Hypothalamus (tissue), 51 donors: ENCODE data around the gene ACSL6.

Experiments
- DNase-seq, 51 donors: peaks; one replicate each; lab custom pipeline; 2025; lab: John Stamatoyannopoulos, UW

ACSL6 gene

DNA sequence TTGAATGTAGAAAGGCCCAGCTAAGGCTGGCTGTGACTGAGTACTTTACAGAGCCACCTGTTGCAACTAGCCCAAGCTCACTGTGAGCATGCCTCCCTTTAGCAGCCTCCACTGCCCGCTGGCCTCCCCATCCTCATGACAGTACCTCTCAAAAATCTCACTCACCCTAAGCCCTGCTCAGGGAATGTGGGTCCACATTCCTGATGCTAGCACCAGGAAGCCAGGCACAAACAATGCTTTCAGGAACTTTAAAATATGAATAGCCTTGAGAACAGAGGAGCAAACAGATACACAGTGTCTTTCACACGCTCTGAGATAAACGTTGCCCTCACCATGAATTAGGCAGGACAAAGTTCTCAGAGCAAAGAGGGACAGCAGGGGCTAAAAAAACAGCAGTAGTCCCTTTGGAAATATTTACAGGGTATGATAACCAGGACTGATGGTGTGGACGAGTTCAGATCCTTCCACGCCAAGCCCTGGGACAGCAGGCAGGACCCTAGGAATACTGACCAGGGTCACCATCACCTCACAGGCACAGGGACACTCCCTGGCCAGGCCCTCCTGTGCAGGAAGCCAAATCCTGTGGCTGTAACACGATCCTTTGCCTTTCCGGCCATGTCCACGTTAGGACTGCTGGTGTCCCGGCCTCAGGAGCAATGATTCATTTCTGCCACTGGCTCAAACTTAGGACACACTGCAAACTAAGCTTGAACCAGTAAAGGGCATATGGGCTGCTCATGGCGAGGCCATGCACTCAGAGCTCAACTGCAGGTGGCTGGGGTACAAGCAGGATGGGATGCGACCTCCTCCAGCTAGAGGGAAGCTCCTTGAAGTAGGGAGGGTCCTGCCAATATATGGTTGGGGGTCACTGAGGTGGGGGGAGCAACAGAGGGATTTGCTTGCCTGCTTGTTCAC is 9.6 kb downstream of the ACSL6 start:
- no peak for DNase-seq

DNA sequence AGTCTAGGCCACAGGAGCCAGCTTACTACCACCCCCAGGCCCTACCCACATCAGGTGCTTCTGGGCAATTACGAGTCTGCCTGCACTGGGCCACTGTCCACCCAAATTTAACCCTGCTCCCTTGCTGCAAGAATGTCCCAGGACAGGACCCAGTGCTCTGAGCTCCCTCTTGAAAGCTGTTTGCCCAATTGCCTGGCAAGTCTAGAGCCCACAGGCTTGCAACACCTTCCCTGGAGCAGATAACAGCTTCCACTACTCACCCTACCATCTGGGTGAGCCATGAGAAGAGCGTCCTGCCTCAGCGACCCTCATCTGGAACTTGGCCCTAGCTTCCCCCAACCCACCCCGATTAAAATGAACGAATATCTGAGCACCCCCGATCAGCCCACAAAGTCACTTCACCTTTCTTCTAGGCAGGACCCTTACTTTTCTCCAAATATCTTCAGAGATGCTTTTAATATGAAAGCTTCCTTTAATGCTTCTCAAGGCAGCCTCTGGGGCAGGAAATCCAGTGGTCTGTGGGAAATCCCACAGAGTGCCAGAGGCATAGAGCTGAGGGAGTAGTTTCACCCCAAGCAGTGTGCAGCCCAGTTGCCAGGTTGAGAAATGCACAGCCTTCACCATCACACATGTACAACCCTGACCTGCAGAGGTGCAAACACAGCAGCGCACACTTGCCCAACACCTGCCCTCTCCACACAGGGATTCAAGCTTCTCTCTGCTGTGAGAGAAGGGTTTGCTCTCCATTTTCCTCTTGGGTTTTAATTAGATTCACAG is 10.6 kb downstream of the ACSL6 start:
- DNase-seq, result no peak

- no peak for DNase-seq
Measured at GRCh38 chr5:132000241-132000490, 11.3 kb downstream of the ACSL6 start.

- DNase-seq, result peak in 26 of 51 donors; percentile 20 to 75 (median 50)
Measured at GRCh38 chr5:131999441-132000240, 11.8 kb downstream of the ACSL6 start.

- DNase-seq, result no peak
Measured at GRCh38 chr5:131999041-131999440, 12.4 kb downstream of the ACSL6 start.

GRCh38 chr5:131998431-131999040 is 12.9 kb downstream of the ACSL6 start:
- no peak for DNase-seq

DNA sequence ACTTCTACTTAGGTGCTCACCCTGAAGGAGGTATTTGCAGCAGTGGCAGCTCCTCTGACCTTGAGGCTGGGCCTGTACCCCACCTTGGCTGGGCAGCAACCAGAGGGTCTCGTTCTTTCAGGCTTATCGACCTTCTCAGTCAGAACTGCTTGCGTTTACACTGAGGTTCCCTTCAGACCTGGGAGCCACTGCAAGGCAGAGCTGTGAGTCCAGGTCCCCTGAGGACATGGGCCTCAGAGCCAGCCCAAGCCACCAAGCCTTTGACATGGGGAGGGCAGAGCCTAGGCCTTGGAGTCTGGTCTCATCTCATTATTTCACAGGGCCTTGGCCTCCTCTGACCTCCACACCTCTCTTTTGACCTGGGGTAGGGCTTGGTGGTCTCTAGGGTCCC is 13.7 kb downstream of the ACSL6 start:
- no peak for DNase-seq

DNA sequence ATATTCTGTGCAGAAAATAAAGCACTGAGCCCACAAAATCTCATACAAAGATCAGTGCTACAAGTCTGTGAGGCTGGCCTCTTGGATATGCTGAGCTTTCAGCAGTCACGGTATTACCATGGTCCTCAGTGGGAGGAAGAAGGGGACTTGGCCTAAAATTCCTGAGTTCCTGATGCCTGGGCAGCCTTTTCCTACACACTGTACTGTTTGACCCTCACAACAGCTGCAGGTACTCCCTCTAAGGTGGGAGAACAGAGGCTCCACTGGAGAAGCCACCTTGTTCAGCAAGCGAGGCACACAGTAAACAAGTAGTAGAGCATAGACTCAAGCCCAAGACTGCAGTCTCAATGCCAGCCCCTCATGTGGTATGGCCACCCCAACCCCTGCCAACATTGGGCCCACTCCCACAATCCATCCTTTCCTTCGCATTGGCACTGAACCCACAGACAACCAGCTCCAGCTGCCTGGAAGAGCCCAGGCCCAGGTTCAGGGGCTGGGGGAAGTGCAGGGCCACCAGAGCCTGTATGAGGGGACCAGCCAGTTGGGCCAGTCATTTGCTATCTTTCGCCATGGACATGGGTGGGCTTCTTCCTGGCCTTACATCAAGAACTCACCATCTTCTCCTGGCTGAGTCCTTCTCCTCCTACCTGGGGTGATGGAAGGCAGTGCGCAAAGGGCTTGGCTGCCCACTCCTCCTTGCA is 14.3 kb downstream of the ACSL6 start:
- DNase-seq, result no peak

GRCh38 chr5:131996210-131997025 is 15.0 kb downstream of the ACSL6 start:
- DNase-seq, result no peak

DNA sequence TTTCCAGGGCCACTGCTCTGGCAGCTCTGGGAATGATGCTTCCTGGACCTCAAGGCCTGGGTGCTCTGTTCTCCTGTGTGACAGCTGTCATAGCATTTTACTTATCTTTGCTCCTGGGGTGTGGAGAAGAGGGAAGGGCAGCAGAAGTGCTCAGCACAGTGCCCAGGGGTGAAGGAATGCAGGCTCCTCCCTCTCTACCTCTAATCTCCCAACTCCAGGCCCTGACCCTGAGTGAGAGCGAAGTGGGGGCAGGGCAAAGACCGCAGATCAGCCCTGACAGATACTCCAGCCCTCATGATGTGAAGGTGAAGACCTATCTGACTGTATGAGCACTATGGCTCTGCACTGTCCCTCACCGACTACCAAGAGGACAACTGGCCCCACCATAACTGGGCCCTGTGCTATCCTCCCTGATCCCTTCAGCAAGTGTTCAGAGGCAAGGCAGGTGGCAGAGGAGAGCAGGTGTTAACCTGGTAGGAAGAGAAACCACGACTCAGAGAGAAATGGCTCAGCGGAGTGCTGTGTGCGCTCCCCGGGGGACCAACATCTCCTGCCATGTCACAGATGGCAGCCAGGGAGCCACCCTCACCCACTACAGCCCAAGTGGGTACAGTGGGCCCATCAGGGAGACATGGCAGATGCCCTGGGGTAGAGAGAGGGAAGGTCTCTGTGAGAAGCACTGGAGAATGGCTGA is 16.8 kb downstream of the ACSL6 start:
- DNase-seq, result no peak

- no peak for DNase-seq
Measured at GRCh38 chr5:131994090-131994489, 17.4 kb downstream of the ACSL6 start.

- DNase-seq, result no peak
Measured at GRCh38 chr5:131993676-131994075, 17.8 kb downstream of the ACSL6 start.

- DNase-seq, result no peak
Measured at GRCh38 chr5:131992370-131992769, 19.1 kb downstream of the ACSL6 start.

- DNase-seq, result no peak
Measured at GRCh38 chr5:131991593-131992324, 19.7 kb downstream of the ACSL6 start.

- DNase-seq, result no peak
Measured at GRCh38 chr5:131990716-131991115, 20.7 kb downstream of the ACSL6 start.

GRCh38 chr5:131988601-131989000 is 22.9 kb downstream of the ACSL6 start:
- DNase-seq, result no peak

- DNase-seq, result no peak
Measured at GRCh38 chr5:131987251-131987650, 24.2 kb downstream of the ACSL6 start.
